GM12872 (cell line): Measurements from ENCODE around the gene UACA.

Experiments
- TF ChIP-seq, protein P1 (sequence below): IDR thresholded peaks from 3 replicates; pipeline ENCODE4 v1.5.1; 2011; ENCODE audit warnings: low read depth, mild to moderate bottlenecking, low read length, moderate library complexity; ENCODE audit not compliant: insufficient read depth

The UACA gene

DNA sequence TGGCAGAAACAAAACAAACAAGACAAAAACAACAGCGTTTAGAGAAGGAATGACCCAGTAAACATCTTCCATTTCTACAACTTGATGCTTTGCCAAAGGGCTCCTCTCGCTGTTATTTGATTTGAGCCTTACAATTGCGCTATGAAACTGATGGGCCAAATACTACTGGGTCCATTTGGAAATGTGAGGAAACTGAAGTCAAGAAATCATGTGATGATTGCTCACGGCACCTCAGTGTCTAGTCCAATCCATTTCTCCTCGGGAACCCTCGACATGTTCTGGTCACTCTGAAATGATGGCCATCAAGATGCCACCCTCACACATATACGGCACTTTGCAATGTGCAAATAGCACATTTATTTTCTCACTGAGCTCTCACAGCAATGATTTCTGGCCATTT, 136.0 kb downstream of the UACA start:
- TF ChIP-seq, protein P1, sequence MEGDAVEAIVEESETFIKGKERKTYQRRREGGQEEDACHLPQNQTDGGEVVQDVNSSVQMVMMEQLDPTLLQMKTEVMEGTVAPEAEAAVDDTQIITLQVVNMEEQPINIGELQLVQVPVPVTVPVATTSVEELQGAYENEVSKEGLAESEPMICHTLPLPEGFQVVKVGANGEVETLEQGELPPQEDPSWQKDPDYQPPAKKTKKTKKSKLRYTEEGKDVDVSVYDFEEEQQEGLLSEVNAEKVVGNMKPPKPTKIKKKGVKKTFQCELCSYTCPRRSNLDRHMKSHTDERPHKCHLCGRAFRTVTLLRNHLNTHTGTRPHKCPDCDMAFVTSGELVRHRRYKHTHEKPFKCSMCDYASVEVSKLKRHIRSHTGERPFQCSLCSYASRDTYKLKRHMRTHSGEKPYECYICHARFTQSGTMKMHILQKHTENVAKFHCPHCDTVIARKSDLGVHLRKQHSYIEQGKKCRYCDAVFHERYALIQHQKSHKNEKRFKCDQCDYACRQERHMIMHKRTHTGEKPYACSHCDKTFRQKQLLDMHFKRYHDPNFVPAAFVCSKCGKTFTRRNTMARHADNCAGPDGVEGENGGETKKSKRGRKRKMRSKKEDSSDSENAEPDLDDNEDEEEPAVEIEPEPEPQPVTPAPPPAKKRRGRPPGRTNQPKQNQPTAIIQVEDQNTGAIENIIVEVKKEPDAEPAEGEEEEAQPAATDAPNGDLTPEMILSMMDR, result no peak

DNA sequence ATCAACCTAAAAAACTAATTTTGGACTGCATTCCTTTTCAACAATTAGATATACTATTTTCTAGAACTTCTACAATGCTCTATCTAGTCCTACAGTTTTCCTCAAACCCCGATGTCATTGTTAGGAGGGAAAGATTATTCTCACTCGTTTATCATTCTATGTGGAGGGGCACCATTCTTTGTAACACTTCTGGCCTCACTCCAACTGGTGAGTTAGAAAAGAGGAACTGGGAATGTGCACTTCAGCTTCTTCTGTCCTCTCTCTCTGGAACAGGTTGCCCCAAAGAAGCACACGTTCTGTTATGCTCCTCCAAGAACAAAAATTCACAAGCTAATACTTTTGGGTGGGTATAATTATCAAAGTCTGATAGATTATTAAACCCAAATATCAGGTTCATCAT, 137.9 kb downstream of the UACA start:
- TF ChIP-seq, protein P1, result no peak

DNA sequence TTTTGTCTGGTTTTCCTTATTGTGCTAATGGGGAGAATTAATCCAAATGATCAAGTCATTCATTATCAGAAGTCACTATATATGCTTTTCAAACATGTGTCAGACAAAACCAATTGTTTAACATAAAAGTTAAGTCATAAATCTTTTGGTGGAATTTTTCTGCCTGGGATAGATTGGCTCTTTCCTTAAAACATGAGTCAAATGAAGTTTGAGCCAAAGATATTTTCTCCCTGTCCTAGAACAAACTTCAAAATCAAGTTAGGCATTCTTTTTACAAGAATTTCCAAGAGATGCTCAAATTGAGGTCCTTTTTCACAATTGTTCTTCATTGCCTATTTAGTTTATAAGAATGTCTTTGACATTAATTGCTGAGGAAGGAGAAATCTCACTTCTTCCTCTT, 138.3 kb downstream of the UACA start:
- TF ChIP-seq, protein P1, result no peak

DNA sequence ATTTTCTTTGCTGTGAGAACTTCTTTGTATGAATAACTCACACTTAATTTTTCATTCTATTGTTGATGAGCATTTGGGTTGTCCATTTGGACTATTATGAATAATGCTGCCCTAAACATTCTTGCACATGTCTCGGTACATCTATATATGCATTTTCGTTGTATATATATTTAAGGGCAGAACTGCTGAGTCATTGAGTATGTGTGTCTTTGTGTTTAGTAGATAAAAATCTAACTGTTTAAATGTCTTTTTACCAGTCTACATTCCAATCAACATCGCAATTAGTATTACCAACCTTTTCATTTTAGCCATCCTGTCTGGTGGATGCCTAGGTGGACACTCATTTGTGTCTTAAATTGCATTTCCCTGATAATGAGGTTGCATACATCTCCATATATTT, 144.4 kb downstream of the UACA start:
- TF ChIP-seq, protein P1, result no peak

DNA sequence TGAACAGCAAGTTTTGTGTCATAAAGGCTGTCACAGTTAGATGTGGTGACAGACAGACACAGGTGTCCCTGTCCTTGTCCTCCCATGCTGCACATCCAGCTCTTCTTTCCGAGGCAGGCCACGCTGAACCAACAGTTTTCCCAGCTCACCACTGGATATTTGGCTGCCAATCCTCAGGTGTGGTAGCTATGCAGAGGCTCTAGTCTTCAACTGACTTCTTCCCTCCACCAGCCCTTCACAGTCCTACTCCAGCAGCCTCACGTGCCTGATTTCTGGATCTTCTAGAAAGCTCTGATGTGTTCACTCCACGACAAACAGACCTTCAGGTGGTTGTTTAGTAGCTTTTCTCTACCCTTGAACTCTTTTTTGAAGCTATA, 145.5 kb downstream of the UACA start:
- TF ChIP-seq, protein P1, result no peak

GRCh38 chr15:70617076-70617910, 146.1 kb downstream of the UACA start:
- TF ChIP-seq, protein P1, result no peak

DNA sequence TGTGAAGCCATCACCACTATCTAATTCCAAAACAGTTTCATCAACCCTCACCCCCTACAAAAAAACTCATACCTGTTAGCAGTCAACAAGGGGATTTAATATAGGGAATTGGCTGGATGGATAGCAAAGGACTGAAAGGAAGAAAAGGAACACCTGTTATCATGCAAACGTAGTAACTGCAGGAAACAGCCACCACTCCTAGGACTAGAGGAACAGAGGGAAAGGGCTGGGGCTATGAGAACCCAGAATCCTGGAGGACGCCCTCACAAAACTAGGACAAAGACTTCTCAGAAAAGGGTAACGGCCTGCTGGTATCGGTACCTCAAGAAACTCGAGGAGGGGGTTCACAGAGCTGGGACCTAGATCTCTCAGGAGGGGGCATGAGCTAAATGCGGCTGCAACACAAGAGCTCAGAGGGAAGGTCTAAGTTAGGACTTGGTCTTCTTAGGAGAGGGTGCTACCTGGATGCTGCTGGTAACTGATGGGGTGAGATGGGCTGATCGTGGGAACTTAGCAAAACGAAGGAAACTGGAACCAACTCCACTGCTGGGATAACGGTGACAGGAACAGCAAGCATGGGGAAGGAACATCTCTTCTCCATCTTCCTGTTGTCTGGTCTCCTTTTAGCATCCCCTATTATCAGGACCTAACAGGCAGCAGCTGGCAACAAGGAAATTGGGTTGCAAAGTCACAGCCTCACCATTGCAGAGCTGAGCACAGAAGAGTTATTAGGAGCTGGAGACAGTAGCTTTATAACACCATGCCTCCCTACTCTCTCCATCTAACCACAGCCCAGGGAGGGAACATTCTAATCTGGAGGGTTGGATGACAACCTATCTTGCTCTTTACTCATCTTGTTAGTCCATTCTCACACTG, 147.7 kb downstream of the UACA start:
- TF ChIP-seq, protein P1, result no peak
